HEK293 (cell line): Measurements from ENCODE around the gene THAP5.
"Not testable (repeated sequence)": the region's sequence is repeated elsewhere in the genome, so short reads cannot be mapped to it uniquely, and the experiment has no call there.

Source experiments
- MYNN ChIP-seq: fragments of 450-650 bp; formaldehyde crosslinking; IDR thresholded peaks from 2 replicates; pipeline ENCODE4 v1.5.1; 2016; ENCODE audit warnings: missing biosample characterization, missing genetic modification characterization, borderline replicate concordance
- TCF7L2 ChIP-seq: IDR thresholded peaks from 2 replicates; pipeline ENCODE4 v1.6.1; 2011; ENCODE audit warnings: low read depth, mild to moderate bottlenecking, inconsistent platforms, low read length, moderate library complexity, borderline replicate concordance
- ZNF48 ChIP-seq: fragments of 450-650 bp; formaldehyde crosslinking; IDR thresholded peaks from 2 replicates; pipeline ENCODE4 v1.5.1; 2016; ENCODE audit warnings: missing biosample characterization, missing genetic modification characterization
- ZNF785 ChIP-seq: fragments of 450-650 bp; formaldehyde crosslinking; IDR thresholded peaks from 2 replicates; pipeline ENCODE4 v1.5.1; 2016; ENCODE audit warnings: missing biosample characterization, missing genetic modification characterization
- TF ChIP-seq, protein P1 (sequence below): fragments of 450-650 bp; formaldehyde crosslinking; IDR thresholded peaks from 2 replicates; pipeline ENCODE4 v1.5.1; 2016; ENCODE audit warnings: missing biosample characterization, missing genetic modification characterization
- TF ChIP-seq, protein P2 (sequence below): fragments of 450-650 bp; formaldehyde crosslinking; IDR thresholded peaks from 2 replicates; pipeline ENCODE4 v1.5.1; 2017; ENCODE audit warnings: missing biosample characterization, missing genetic modification characterization
- TF ChIP-seq, protein P3 (sequence below): fragments of 450-650 bp; formaldehyde crosslinking; IDR thresholded peaks from 2 replicates; pipeline ENCODE4 v1.5.1; 2016; ENCODE audit warnings: missing biosample characterization, missing genetic modification characterization

DNA sequence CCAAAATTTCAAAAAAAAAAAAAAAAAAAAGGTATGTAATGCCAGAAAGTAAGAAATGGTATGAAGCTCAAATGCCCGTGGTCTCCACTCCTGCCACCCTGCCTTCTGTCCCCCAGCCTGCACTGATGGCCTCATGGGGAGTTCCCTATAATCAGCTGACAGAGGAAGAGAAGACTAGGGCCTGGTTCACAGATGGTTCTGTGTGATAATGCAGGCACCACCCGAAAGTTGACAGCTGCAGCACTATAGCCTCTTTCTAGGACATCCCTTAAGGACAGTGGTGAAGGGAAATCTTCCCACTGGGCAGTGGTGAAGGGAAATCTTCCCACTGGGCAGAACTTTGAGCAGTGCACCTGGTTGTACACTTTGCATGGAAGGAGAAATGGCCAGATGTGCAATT lies 31.3 kb downstream of the THAP5 start:
- not testable (repeated sequence) for TF ChIP-seq ZNF785 (tag by site-specific recombination); ZNF48; TCF7L2; MYNN
- TF ChIP-seq, protein P1, sequence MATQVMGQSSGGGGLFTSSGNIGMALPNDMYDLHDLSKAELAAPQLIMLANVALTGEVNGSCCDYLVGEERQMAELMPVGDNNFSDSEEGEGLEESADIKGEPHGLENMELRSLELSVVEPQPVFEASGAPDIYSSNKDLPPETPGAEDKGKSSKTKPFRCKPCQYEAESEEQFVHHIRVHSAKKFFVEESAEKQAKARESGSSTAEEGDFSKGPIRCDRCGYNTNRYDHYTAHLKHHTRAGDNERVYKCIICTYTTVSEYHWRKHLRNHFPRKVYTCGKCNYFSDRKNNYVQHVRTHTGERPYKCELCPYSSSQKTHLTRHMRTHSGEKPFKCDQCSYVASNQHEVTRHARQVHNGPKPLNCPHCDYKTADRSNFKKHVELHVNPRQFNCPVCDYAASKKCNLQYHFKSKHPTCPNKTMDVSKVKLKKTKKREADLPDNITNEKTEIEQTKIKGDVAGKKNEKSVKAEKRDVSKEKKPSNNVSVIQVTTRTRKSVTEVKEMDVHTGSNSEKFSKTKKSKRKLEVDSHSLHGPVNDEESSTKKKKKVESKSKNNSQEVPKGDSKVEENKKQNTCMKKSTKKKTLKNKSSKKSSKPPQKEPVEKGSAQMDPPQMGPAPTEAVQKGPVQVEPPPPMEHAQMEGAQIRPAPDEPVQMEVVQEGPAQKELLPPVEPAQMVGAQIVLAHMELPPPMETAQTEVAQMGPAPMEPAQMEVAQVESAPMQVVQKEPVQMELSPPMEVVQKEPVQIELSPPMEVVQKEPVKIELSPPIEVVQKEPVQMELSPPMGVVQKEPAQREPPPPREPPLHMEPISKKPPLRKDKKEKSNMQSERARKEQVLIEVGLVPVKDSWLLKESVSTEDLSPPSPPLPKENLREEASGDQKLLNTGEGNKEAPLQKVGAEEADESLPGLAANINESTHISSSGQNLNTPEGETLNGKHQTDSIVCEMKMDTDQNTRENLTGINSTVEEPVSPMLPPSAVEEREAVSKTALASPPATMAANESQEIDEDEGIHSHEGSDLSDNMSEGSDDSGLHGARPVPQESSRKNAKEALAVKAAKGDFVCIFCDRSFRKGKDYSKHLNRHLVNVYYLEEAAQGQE (tag by site-specific recombination), result not testable (repeated sequence)
- TF ChIP-seq, protein P2, sequence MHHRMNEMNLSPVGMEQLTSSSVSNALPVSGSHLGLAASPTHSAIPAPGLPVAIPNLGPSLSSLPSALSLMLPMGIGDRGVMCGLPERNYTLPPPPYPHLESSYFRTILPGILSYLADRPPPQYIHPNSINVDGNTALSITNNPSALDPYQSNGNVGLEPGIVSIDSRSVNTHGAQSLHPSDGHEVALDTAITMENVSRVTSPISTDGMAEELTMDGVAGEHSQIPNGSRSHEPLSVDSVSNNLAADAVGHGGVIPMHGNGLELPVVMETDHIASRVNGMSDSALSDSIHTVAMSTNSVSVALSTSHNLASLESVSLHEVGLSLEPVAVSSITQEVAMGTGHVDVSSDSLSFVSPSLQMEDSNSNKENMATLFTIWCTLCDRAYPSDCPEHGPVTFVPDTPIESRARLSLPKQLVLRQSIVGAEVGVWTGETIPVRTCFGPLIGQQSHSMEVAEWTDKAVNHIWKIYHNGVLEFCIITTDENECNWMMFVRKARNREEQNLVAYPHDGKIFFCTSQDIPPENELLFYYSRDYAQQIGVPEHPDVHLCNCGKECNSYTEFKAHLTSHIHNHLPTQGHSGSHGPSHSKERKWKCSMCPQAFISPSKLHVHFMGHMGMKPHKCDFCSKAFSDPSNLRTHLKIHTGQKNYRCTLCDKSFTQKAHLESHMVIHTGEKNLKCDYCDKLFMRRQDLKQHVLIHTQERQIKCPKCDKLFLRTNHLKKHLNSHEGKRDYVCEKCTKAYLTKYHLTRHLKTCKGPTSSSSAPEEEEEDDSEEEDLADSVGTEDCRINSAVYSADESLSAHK (tag by site-specific recombination), result not testable (repeated sequence)
- TF ChIP-seq, protein P3, sequence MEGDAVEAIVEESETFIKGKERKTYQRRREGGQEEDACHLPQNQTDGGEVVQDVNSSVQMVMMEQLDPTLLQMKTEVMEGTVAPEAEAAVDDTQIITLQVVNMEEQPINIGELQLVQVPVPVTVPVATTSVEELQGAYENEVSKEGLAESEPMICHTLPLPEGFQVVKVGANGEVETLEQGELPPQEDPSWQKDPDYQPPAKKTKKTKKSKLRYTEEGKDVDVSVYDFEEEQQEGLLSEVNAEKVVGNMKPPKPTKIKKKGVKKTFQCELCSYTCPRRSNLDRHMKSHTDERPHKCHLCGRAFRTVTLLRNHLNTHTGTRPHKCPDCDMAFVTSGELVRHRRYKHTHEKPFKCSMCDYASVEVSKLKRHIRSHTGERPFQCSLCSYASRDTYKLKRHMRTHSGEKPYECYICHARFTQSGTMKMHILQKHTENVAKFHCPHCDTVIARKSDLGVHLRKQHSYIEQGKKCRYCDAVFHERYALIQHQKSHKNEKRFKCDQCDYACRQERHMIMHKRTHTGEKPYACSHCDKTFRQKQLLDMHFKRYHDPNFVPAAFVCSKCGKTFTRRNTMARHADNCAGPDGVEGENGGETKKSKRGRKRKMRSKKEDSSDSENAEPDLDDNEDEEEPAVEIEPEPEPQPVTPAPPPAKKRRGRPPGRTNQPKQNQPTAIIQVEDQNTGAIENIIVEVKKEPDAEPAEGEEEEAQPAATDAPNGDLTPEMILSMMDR (tag by site-specific recombination), result not testable (repeated sequence)
